Endothelial cell of umbilical vein (primary cell): ENCODE data around the gene NRCAM. TPM values are rescaled to one million over a fixed set of nuclear protein-coding genes. Genes with fewer than 3 reads are reported as not detected.

Source experiments
- BruUV-seq: library from RNA; stranded (reverse); fragments of 400-500 nt; replicated peaks from 2 replicates; lab custom pipeline; 2021; lab: Mats Ljungman, UMichigan
- CTCF ChIA-PET: fragments of 300-600, 350-600 bp; sonication (Branson Sonifier 250); formaldehyde crosslinking; loops from one replicate; lab custom pipeline; 2021; ENCODE audit warnings: antibody characterized with exemption, inconsistent platforms; lab: Charles Lee
- POLR2A ChIA-PET: fragments of 300-600, 350-600 bp; sonication (Branson Sonifier 250); formaldehyde crosslinking; loops from one replicate; lab custom pipeline; 2021; ENCODE audit warnings: antibody characterized with exemption, inconsistent platforms; lab: Charles Lee
- DNase-seq: peaks from one replicate; pipeline ENCODE4 v3.0.0-alpha.2; 2011; ENCODE audit warnings: low read depth, low spot score
- FAIRE-seq: peaks from 2 replicates; lab custom pipeline; 2011; peaks lifted over from hg19 to GRCh38; lab: Jason Lieb, UNC
- H2AFZ ChIP-seq: 2 replicates; pipeline ENCODE4 v1.6.0; 2012; ENCODE audit warnings: low read depth, low read length, control low read depth, inconsistent platforms
- H3K27ac ChIP-seq: 2 replicates; pipeline ENCODE4 v1.5.1; 2011; ENCODE audit warnings: low read depth, mild to moderate bottlenecking, control low read depth, low read length, moderate library complexity; ENCODE audit not compliant: insufficient read depth
- H3K27me3 ChIP-seq, 2 experiments: 2 replicates each; pipeline versions ENCODE4 v1.6.0 to v1.6.1; 2011; ENCODE audit warnings: low read length in 2 of 2, mixed read lengths in 1 of 2; ENCODE audit not compliant: control insufficient read depth in 2 of 2, insufficient read depth in 2 of 2
- H3K36me3 ChIP-seq, 2 experiments: 2 replicates in 1 of 2; 3 replicates in 1 of 2; pipeline ENCODE4 v1.5.1; 2011; ENCODE audit warnings: low read length in 2 of 2, mild to moderate bottlenecking in 1 of 2, moderate library complexity in 1 of 2; ENCODE audit not compliant: control insufficient read depth in 2 of 2, insufficient read depth in 2 of 2; ENCODE audit errors: extremely low read depth in 1 of 2
- H3K4me1 ChIP-seq: 3 replicates; pipeline ENCODE4 v1.5.1; 2011; ENCODE audit warnings: mild to moderate bottlenecking, low read length; ENCODE audit not compliant: control insufficient read depth, insufficient read depth; ENCODE audit errors: extremely low read depth
- H3K4me2 ChIP-seq: 2 replicates; pipeline ENCODE4 v1.6.1; 2011; ENCODE audit warnings: low read length, control low read depth, mixed read lengths; ENCODE audit not compliant: insufficient read depth
- H3K4me3 ChIP-seq, 3 experiments: fragments of 200-600 bp in 1 of 3; sonication (generic), shearing (Covaris generic) in 1 of 3; replicated peaks in 1 of 3; 2 replicates each; pipeline ENCODE4 v1.5.1; 2011 to 2016; ENCODE audit warnings: control low read depth in 3 of 3, low read length in 3 of 3, mild to moderate bottlenecking in 2 of 3, inconsistent platforms in 1 of 3, low read depth in 1 of 3, moderate library complexity in 1 of 3; ENCODE audit not compliant: insufficient read depth in 1 of 3
- H3K79me2 ChIP-seq: 2 replicates; pipeline ENCODE4 v1.6.0; 2012; ENCODE audit warnings: low read length, inconsistent platforms; ENCODE audit not compliant: control insufficient read depth, insufficient read depth
- H3K9ac ChIP-seq: replicated peaks from 2 replicates; pipeline ENCODE3; 2011; ENCODE audit warnings: low read length, control low read depth; ENCODE audit not compliant: insufficient read depth; ENCODE audit errors: extremely low read depth
- H3K9me1 ChIP-seq: replicated peaks from 3 replicates; pipeline ENCODE4 v1.6.0; 2011; ENCODE audit warnings: mild to moderate bottlenecking, low read length; ENCODE audit not compliant: control insufficient read depth, insufficient read depth; ENCODE audit errors: extremely low read depth
- H3K9me3 ChIP-seq: replicated peaks from 2 replicates; pipeline ENCODE4 v1.5.1; 2012; ENCODE audit warnings: low read length, inconsistent platforms; ENCODE audit not compliant: control insufficient read depth, insufficient read depth
- H4K20me1 ChIP-seq: replicated peaks from 2 replicates; pipeline ENCODE3; 2011; ENCODE audit warnings: mild to moderate bottlenecking, low read length; ENCODE audit not compliant: control insufficient read depth, insufficient read depth; ENCODE audit errors: extremely low read depth
- CTCF ChIP-seq, 2 donors: IDR thresholded peaks; 1 replicate in 1 of 2; 2 replicates in 1 of 2; pipeline ENCODE4 v1.5.1; 2011; ENCODE audit warnings: low read length in 2 of 2, mild to moderate bottlenecking in 2 of 2, moderate library complexity in 2 of 2, control low read depth in 1 of 2, inconsistent platforms in 1 of 2, low read depth in 1 of 2; ENCODE audit not compliant: insufficient read depth in 1 of 2; ENCODE audit errors: extremely low read depth in 1 of 2
- EZH2 ChIP-seq: IDR thresholded peaks from 2 replicates; pipeline ENCODE4 v1.6.1; 2012; ENCODE audit warnings: borderline replicate concordance, low read depth, mild to moderate bottlenecking, moderate library complexity, low read length, inconsistent platforms; ENCODE audit not compliant: severe bottlenecking
- FOS ChIP-seq: IDR thresholded peaks from 2 replicates; pipeline ENCODE4 v1.6.1; 2011; ENCODE audit warnings: mild to moderate bottlenecking, low read length, moderate library complexity, borderline replicate concordance; ENCODE audit not compliant: insufficient read depth
- GATA2 ChIP-seq: IDR thresholded peaks from 2 replicates; pipeline ENCODE4 v1.7.0; 2011; ENCODE audit warnings: low read depth, mild to moderate bottlenecking, moderate library complexity, mixed read lengths, low read length; ENCODE audit not compliant: insufficient read length, insufficient read depth
- JUN ChIP-seq: IDR thresholded peaks from 2 replicates; pipeline ENCODE4 v1.6.1; 2011; ENCODE audit warnings: borderline replicate concordance, low read depth; ENCODE audit not compliant: insufficient read length, insufficient read depth
- MAX ChIP-seq: IDR thresholded peaks from 2 replicates; pipeline ENCODE4 v1.6.1; 2011; ENCODE audit not compliant: insufficient read depth, insufficient read length
- MYC ChIP-seq: IDR thresholded peaks from one replicate; pipeline ENCODE4 v1.6.1; 2011; ENCODE audit warnings: mild to moderate bottlenecking, low read depth, low read length
- POLR2A ChIP-seq: IDR thresholded peaks from 2 replicates; pipeline ENCODE4 v1.6.1; 2012; ENCODE audit warnings: low read depth, mild to moderate bottlenecking, control low read depth, low read length
- POLR2AphosphoS5 ChIP-seq: IDR thresholded peaks from 2 replicates; pipeline ENCODE4 v1.6.1; 2012; ENCODE audit warnings: low read depth, mild to moderate bottlenecking, control low read depth, low read length, moderate library complexity; ENCODE audit not compliant: insufficient read depth
- dilution Hi-C: fragments of 300-500 bp; cut with MboI; formaldehyde crosslinking; loops from one replicate; pipeline ENCODE4 v1.15.0; 2019; ENCODE audit warnings: low sequenced_read_pairs; ENCODE audit not compliant: extremely low pct_ligation_motif_present
- intact Hi-C: fragments of 100-400 bp; cut with micrococcal nuclease; formaldehyde crosslinking; loops from one replicate; pipeline ENCODE4 v1.10.0; 2022
- polyA plus RNA-seq, 4 experiments: library from polyadenylated mRNA; depleted of rRNA in 3 of 4; stranded (reverse) in 3 of 4; unstranded in 1 of 4; fragments of >200 nt; gene quantifications; 2 replicates each; pipeline versions ENCODE4 v1.2.1 to v1.2.3, GENCODE V29; 2011 to 2012; ENCODE audit warnings: missing spikeins in 1 of 4
- total RNA-seq: library from RNA; stranded (reverse); gene quantifications from 2 replicates; pipeline ENCODE4 v1.2.3, GENCODE V29; 2021

Gene NRCAM
- total and polyA plus RNA-seq, 2 donors (not counting 3 experiments of a cell fraction or from before 2014, with no cell fraction given), result 26.0 to 47.6 TPM

- ChIA-PET CTCF (no interaction called here), POLR2A (no interaction called here)
- H3K4me2 ChIP-seq, result no peak overlapping the region
- intact Hi-C loops (no loop called here), dilution Hi-C loops (no loop called here)
- H3K4me1 ChIP-seq, result no peaks in the 10 kb centered on the region
- TF ChIP-seq MAX, result no peak
- TF ChIP-seq GATA2, result no peak
- no peak for TF ChIP-seq JUN
- TF ChIP-seq MYC, result no peak
- no peak for TF ChIP-seq EZH2
- no peak for TF ChIP-seq CTCF (IDR thresholded peaks at IDR 0.05; ENCODE audit: extremely low read depth in 1 of 2, insufficient read depth in 1 of 2, low read depth in 1 of 2, low read length in 2 of 2)
- no peak for TF ChIP-seq POLR2A
- TF ChIP-seq FOS, result no peak
- TF ChIP-seq POLR2AphosphoS5, result no peak
- H3K36me3 ChIP-seq, result no peaks in the 10 kb centered on the region
- H3K27me3 ChIP-seq, result no peaks in the 10 kb centered on the region
- H2AFZ ChIP-seq, result no peak overlapping the region
- BruUV-seq, result no TSS peak
- DNase-seq (no peak), FAIRE-seq (no peak)
- no peaks in the 10 kb centered on the region for H3K9me3 ChIP-seq
- H4K20me1 ChIP-seq, result no peaks in the 10 kb centered on the region
- H3K4me3 ChIP-seq, result no peak overlapping the region
- H3K27ac ChIP-seq, result no peak overlapping the region
- H3K9ac ChIP-seq, result no peak overlapping the region
- no peaks in the 10 kb centered on the region for H3K9me1 ChIP-seq
- H3K79me2 ChIP-seq, result peaks cover 1% of the 10 kb centered on the region
Observed at GRCh38 chr7:108265007-108265406, 191.2 kb downstream of the NRCAM start.
